Activated naive CD4-positive, alpha-beta T cell treated with anti-CD3 and anti-CD28 coated beads, Interleukin-2, amount 50 U/mL, for 24 hours (primary cell): ENCODE measurements around the gene GPRC5C.

ENCODE experiments used
- H3K27ac Mint-ChIP-seq: one replicate; pipeline ENCODE4 v1.8.0; 2021; ENCODE audit warnings: mild to moderate bottlenecking, mixed read lengths
- H3K27me3 Mint-ChIP-seq: one replicate; pipeline ENCODE4 v1.8.0; 2021; ENCODE audit warnings: mixed read lengths
- H3K36me3 Mint-ChIP-seq: one replicate; pipeline ENCODE4 v1.8.0; 2021; ENCODE audit warnings: mixed read lengths
- H3K4me1 Mint-ChIP-seq: one replicate; pipeline ENCODE4 v1.8.0; 2021; ENCODE audit warnings: mixed read lengths
- H3K4me3 Mint-ChIP-seq: one replicate; pipeline ENCODE4 v1.8.0; 2021; ENCODE audit warnings: mild to moderate bottlenecking, mixed read lengths
- H3K9me3 Mint-ChIP-seq: one replicate; pipeline ENCODE4 v1.8.0; 2021; ENCODE audit warnings: mixed read lengths

Gene GPRC5C

GRCh38 chr17:74431568-74432423 lies at the start of gene GPRC5C:
GPRC5C (plus strand) TSS chr17:74432088; CDS start chr17:74439777, 7,689 bp downstream.
- Mint-ChIP-seq H3K36me3 (no peaks in the 10 kb centered on the region), H3K9me3 (no peaks in the 10 kb centered on the region), H3K4me1 (no peaks in the 10 kb centered on the region), H3K4me3 (peak within 1 kb of the TSS; percentile 71), H3K27me3 (peaks cover 24% of the 10 kb centered on the region), H3K27ac (no peak within 1 kb of the TSS)

- Mint-ChIP-seq H3K27ac (no peak overlapping the region), H3K9me3 (no peaks in the 10 kb centered on the region), H3K4me1 (no peaks in the 10 kb centered on the region), H3K4me3 (no peak overlapping the region), H3K36me3 (no peaks in the 10 kb centered on the region), H3K27me3 (no peaks in the 10 kb centered on the region)
Measured at GRCh38 chr17:74383141-74383540, 48.7 kb upstream of the GPRC5C start.

GRCh38 chr17:74385201-74385600 lies 46.7 kb upstream of the GPRC5C start:
- Mint-ChIP-seq H3K36me3 (no peaks in the 10 kb centered on the region), H3K9me3 (no peaks in the 10 kb centered on the region), H3K27me3 (no peaks in the 10 kb centered on the region), H3K27ac (peak overlapping the region; percentile 43), H3K4me1 (no peaks in the 10 kb centered on the region), H3K4me3 (no peak overlapping the region)

GRCh38 chr17:74386386-74386785 lies 45.5 kb upstream of the GPRC5C start:
- Mint-ChIP-seq H3K4me3 (no peak overlapping the region), H3K27me3 (no peaks in the 10 kb centered on the region), H3K9me3 (no peaks in the 10 kb centered on the region), H3K4me1 (no peaks in the 10 kb centered on the region), H3K36me3 (no peaks in the 10 kb centered on the region), H3K27ac (no peak overlapping the region)

- Mint-ChIP-seq H3K27me3 (no peaks in the 10 kb centered on the region), H3K4me3 (no peak overlapping the region), H3K36me3 (no peaks in the 10 kb centered on the region), H3K27ac (no peak overlapping the region), H3K4me1 (no peaks in the 10 kb centered on the region), H3K9me3 (no peaks in the 10 kb centered on the region)
Measured at GRCh38 chr17:74387365-74388218, 44.3 kb upstream of the GPRC5C start.

- H3K4me1 Mint-ChIP-seq, result no peaks in the 10 kb centered on the region
- H3K27me3 Mint-ChIP-seq, result no peaks in the 10 kb centered on the region
- no peaks in the 10 kb centered on the region for H3K36me3 Mint-ChIP-seq
- H3K4me3 Mint-ChIP-seq, result no peak overlapping the region
- no peak overlapping the region for H3K27ac Mint-ChIP-seq
- H3K9me3 Mint-ChIP-seq, result no peaks in the 10 kb centered on the region
Measured at GRCh38 chr17:74389084-74389753, 42.7 kb upstream of the GPRC5C start.

GRCh38 chr17:74389937-74390679 lies 41.8 kb upstream of the GPRC5C start:
- Mint-ChIP-seq H3K9me3 (no peaks in the 10 kb centered on the region), H3K36me3 (no peaks in the 10 kb centered on the region), H3K27ac (peak overlapping the region; percentile 73), H3K27me3 (no peaks in the 10 kb centered on the region), H3K4me3 (no peak overlapping the region), H3K4me1 (no peaks in the 10 kb centered on the region)

- no peak overlapping the region for H3K27ac Mint-ChIP-seq
- H3K4me1 Mint-ChIP-seq, result no peaks in the 10 kb centered on the region
- H3K27me3 Mint-ChIP-seq, result no peaks in the 10 kb centered on the region
- no peak overlapping the region for H3K4me3 Mint-ChIP-seq
- no peaks in the 10 kb centered on the region for H3K9me3 Mint-ChIP-seq
- no peaks in the 10 kb centered on the region for H3K36me3 Mint-ChIP-seq
Measured at GRCh38 chr17:74390680-74391653, 40.9 kb upstream of the GPRC5C start.

- H3K27me3 Mint-ChIP-seq, result no peaks in the 10 kb centered on the region
- no peaks in the 10 kb centered on the region for H3K9me3 Mint-ChIP-seq
- H3K4me3 Mint-ChIP-seq, result no peak overlapping the region
- H3K27ac Mint-ChIP-seq, result no peak overlapping the region
- no peaks in the 10 kb centered on the region for H3K4me1 Mint-ChIP-seq
- H3K36me3 Mint-ChIP-seq, result no peaks in the 10 kb centered on the region
Measured at GRCh38 chr17:74391771-74392170, 40.1 kb upstream of the GPRC5C start.

- H3K4me1 Mint-ChIP-seq, result no peaks in the 10 kb centered on the region
- H3K4me3 Mint-ChIP-seq, result no peak overlapping the region
- H3K36me3 Mint-ChIP-seq, result no peaks in the 10 kb centered on the region
- no peaks in the 10 kb centered on the region for H3K27me3 Mint-ChIP-seq
- no peaks in the 10 kb centered on the region for H3K9me3 Mint-ChIP-seq
- H3K27ac Mint-ChIP-seq, result no peak overlapping the region
Measured at GRCh38 chr17:74392848-74393247, 39.0 kb upstream of the GPRC5C start.

GRCh38 chr17:74393346-74393942 lies 38.4 kb upstream of the GPRC5C start:
- no peak overlapping the region for H3K4me3 Mint-ChIP-seq
- no peaks in the 10 kb centered on the region for H3K4me1 Mint-ChIP-seq
- no peaks in the 10 kb centered on the region for H3K27me3 Mint-ChIP-seq
- no peaks in the 10 kb centered on the region for H3K36me3 Mint-ChIP-seq
- no peaks in the 10 kb centered on the region for H3K9me3 Mint-ChIP-seq
- H3K27ac Mint-ChIP-seq, result no peak overlapping the region

GRCh38 chr17:74394275-74394950 lies 37.5 kb upstream of the GPRC5C start:
- no peak overlapping the region for H3K4me3 Mint-ChIP-seq

GRCh38 chr17:74394977-74395376 lies 36.9 kb upstream of the GPRC5C start:
- H3K4me1 Mint-ChIP-seq, result no peaks in the 10 kb centered on the region

More at GRCh38 chr17:74394275-74394950, 37.5 kb upstream of the GPRC5C start:
- no peak overlapping the region for H3K27ac Mint-ChIP-seq
- no peaks in the 10 kb centered on the region for H3K36me3 Mint-ChIP-seq
- no peaks in the 10 kb centered on the region for H3K4me1 Mint-ChIP-seq
- no peaks in the 10 kb centered on the region for H3K27me3 Mint-ChIP-seq
- no peaks in the 10 kb centered on the region for H3K9me3 Mint-ChIP-seq

More at GRCh38 chr17:74394977-74395376, 36.9 kb upstream of the GPRC5C start:
- Mint-ChIP-seq H3K4me3 (no peak overlapping the region), H3K9me3 (no peaks in the 10 kb centered on the region), H3K27me3 (no peaks in the 10 kb centered on the region), H3K36me3 (no peaks in the 10 kb centered on the region), H3K27ac (no peak overlapping the region)
